T-helper 22 cell (primary cell): ENCODE results near the gene UBR3.

Source experiments
- DNase-seq: peaks from one replicate; pipeline ENCODE4 v3.0.0-alpha.2; 2020; ENCODE audit warnings: low read depth

Gene UBR3

GRCh38 chr2:170047331-170048065 lies 220.2 kb downstream of the UBR3 start:
- DNase-seq: no peak

GRCh38 chr2:170052151-170052550 lies 224.9 kb downstream of the UBR3 start:
- DNase-seq: no peak

GRCh38 chr2:170054997-170055396 lies 227.7 kb downstream of the UBR3 start:
- DNase-seq: no peak

GRCh38 chr2:170056900-170057299 lies 229.6 kb downstream of the UBR3 start:
- DNase-seq: no peak

GRCh38 chr2:170063456-170064235 lies 236.4 kb downstream of the UBR3 start:
- no peak for DNase-seq

GRCh38 chr2:170070778-170071177 lies 243.5 kb downstream of the UBR3 start:
- DNase-seq: no peak

- DNase-seq: no peak
Observed at GRCh38 chr2:170073288-170073687, 246.0 kb downstream of the UBR3 start.

- no peak for DNase-seq
Observed at GRCh38 chr2:170076189-170076588, 248.9 kb downstream of the UBR3 start.

GRCh38 chr2:170077830-170078569 lies 250.7 kb downstream of the UBR3 start:
- no peak for DNase-seq

GRCh38 chr2:170084820-170085491 lies 257.7 kb downstream of the UBR3 start:
- no peak for DNase-seq

GRCh38 chr2:170086117-170086688 lies 258.9 kb downstream of the UBR3 start:
- DNase-seq: no peak

- DNase-seq: no peak
Observed at GRCh38 chr2:170086751-170087412, 259.6 kb downstream of the UBR3 start.

GRCh38 chr2:170087413-170087793 lies 260.1 kb downstream of the UBR3 start:
- DNase-seq: no peak

GRCh38 chr2:170088776-170089175 lies 261.5 kb downstream of the UBR3 start:
- no peak for DNase-seq

- DNase-seq: no peak
Observed at GRCh38 chr2:170090229-170090628, 263.0 kb downstream of the UBR3 start.

GRCh38 chr2:170091436-170091835 lies 264.2 kb downstream of the UBR3 start:
- DNase-seq: no peak

GRCh38 chr2:170092436-170093060 lies 265.3 kb downstream of the UBR3 start:
- no peak for DNase-seq

GRCh38 chr2:170095380-170095779 lies 268.1 kb downstream of the UBR3 start:
- DNase-seq: no peak

GRCh38 chr2:170098626-170099312 lies 271.5 kb downstream of the UBR3 start:
- DNase-seq: no peak

GRCh38 chr2:170101789-170102188 lies 274.5 kb downstream of the UBR3 start:
- DNase-seq: no peak
